GM23248 (cell line): ENCODE data around the gene RSKR.

Experiments used
- EZH2 ChIP-seq: fragments of 200-600 bp; sonication (generic); IDR thresholded peaks from 2 replicates; pipeline ENCODE4 v1.6.1; 2018; ENCODE audit warnings: antibody characterized with exemption, mild to moderate bottlenecking; ENCODE audit not compliant: insufficient read depth, poor library complexity, severe bottlenecking
- EZH2phosphoT487 ChIP-seq: fragments of 200-600 bp; sonication (generic); IDR thresholded peaks from 2 replicates; pipeline ENCODE4 v1.6.1; 2018; ENCODE audit warnings: antibody characterized with exemption, moderate library complexity, mild to moderate bottlenecking, low read depth; ENCODE audit not compliant: insufficient read depth

- TF ChIP-seq EZH2phosphoT487 (no peak), EZH2 (no peak)
Measured at GRCh38 chr17:28663723-28664122, 49.7 kb upstream of the RSKR start.
